ENCODE measurements around the gene RFX7.

Gene RFX7

DNA sequence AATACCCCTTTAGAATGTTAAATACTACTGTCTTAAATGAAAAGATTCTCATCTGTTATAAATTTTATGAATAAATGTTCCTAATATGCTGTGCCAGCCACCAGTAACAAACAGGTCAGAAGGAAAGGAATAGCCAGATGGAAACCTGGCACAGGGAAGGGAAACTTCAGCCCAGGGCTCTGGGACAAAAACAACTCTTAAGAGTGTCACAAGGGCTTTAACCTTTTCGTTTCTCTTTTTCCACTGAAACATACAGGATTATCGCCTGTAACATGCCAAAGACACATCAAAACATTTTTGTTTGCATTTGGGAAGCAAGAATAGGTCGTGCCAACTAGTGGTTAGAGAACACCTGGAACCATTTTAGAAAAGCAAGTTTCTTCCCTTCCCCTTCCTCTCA, 141.2 kb downstream of the RFX7 start:
- Histone ChIP-seq H3K23ac (ENCODE audit: low read depth, low read length, poor library complexity) (no peak overlapping the region), H3K36me3 (replicated peaks in 1 of 2; ENCODE audit: control insufficient read depth in 2 of 2, insufficient read depth in 2 of 2, low read length in 2 of 2) (peaks cover 4 to 87% of the 10 kb centered on the region in 2 donors), H2BK12ac (ENCODE audit: low read length) (no peak overlapping the region), H3K14ac (ENCODE audit: low read length) (no peak overlapping the region), H2BK15ac (ENCODE audit: low read length) (no peak overlapping the region), H2BK5ac (ENCODE audit: low read length) (no peak overlapping the region), H3K79me1 (ENCODE audit: low read depth, low read length) (no peaks in the 10 kb centered on the region), H4K8ac (ENCODE audit: low read depth, low read length) (no peak overlapping the region), H3K4ac (ENCODE audit: low read length) (no peak overlapping the region), H2AFZ (ENCODE audit: low read length) (no peak overlapping the region), H2BK120ac (ENCODE audit: low read depth, low read length) (no peak overlapping the region), H3K27me3 (ENCODE audit: control insufficient read depth in 3 of 3, insufficient read depth in 3 of 3, low read depth in 1 of 3, low read length in 3 of 3) (no peaks in the 10 kb centered on the region), H4K91ac (ENCODE audit: low read depth, low read length, poor library complexity) (no peak overlapping the region), H3K9me3 (replicated peaks in 1 of 2; ENCODE audit: control insufficient read depth in 2 of 2, insufficient read depth in 1 of 2, low read depth in 1 of 2, low read length in 2 of 2) (peaks cover 0 to 2% of the 10 kb centered on the region in 2 donors), H3K4me2 (ENCODE audit: insufficient read depth, low read length, poor library complexity, severe bottlenecking) (no peak overlapping the region), H3K27ac (replicated peaks; ENCODE audit: low read length) (no peak overlapping the region), H3K4me3 (ENCODE audit: low read length in 2 of 2) (no peak overlapping the region), H3K4me1 (ENCODE audit: control insufficient read depth in 2 of 2, insufficient read depth in 1 of 2, low read depth in 1 of 2, low read length in 2 of 2) (peaks cover 0 to 1% of the 10 kb centered on the region in 2 donors), H2AK5ac (ENCODE audit: low read depth, low read length) (no peak overlapping the region), H3K18ac (ENCODE audit: low read length) (no peak overlapping the region), H3K9ac (ENCODE audit: low read depth, low read length, poor library complexity) (no peak overlapping the region)
- no CpG with 5 or more reads among the region's 3 CpGs for WGBS, 2 donors (ENCODE audit: extremely low coverage in 2 of 2, insufficient read length in 2 of 2, insufficient replicate concordance in 1 of 2)
- DNase-seq (ENCODE audit: low spot score) = no peak

DNA sequence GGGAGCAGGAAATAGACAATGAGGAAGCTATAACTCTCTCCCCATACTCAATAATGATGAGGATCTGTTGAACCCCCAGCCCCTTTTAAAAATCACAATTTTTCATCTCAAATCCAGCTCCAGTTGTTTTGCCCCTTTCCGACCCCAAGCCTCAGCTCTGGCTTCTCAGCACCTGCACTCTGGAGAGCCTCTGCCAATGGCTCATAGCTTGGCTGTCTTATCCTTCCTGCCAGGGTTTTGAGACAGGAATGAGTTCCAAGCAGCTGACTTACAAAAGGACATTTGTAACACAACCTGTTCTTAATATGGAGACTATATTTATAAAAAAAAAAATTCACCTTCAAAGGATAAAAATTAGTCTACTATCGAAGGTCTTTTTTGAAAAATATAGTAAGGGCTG, 144.4 kb downstream of the RFX7 start:
- Histone ChIP-seq H2BK5ac (ENCODE audit: low read length) (no peak overlapping the region), H3K36me3 (replicated peaks in 1 of 2; ENCODE audit: control insufficient read depth in 2 of 2, insufficient read depth in 2 of 2, low read length in 2 of 2) (peaks cover 19 to 100% of the 10 kb centered on the region in 2 donors), H3K4me2 (ENCODE audit: insufficient read depth, low read length, poor library complexity, severe bottlenecking) (no peak overlapping the region), H3K9me3 (replicated peaks in 1 of 2; ENCODE audit: control insufficient read depth in 2 of 2, insufficient read depth in 1 of 2, low read depth in 1 of 2, low read length in 2 of 2) (no peaks in the 10 kb centered on the region), H3K23ac (ENCODE audit: low read depth, low read length, poor library complexity) (no peak overlapping the region), H3K18ac (ENCODE audit: low read length) (no peak overlapping the region), H2AK5ac (ENCODE audit: low read depth, low read length) (no peak overlapping the region), H4K91ac (ENCODE audit: low read depth, low read length, poor library complexity) (no peak overlapping the region), H3K4ac (ENCODE audit: low read length) (no peak overlapping the region), H2BK12ac (ENCODE audit: low read length) (no peak overlapping the region), H3K27me3 (ENCODE audit: control insufficient read depth in 3 of 3, insufficient read depth in 3 of 3, low read depth in 1 of 3, low read length in 3 of 3) (no peaks in the 10 kb centered on the region), H2BK15ac (ENCODE audit: low read length) (no peak overlapping the region), H3K27ac (replicated peaks; ENCODE audit: low read length) (no peak overlapping the region), H4K8ac (ENCODE audit: low read depth, low read length) (no peak overlapping the region), H3K4me3 (ENCODE audit: low read length in 2 of 2) (no peak overlapping the region), H3K4me1 (ENCODE audit: control insufficient read depth in 2 of 2, insufficient read depth in 1 of 2, low read depth in 1 of 2, low read length in 2 of 2) (no peaks in the 10 kb centered on the region), H2BK120ac (ENCODE audit: low read depth, low read length) (no peak overlapping the region), H3K9ac (ENCODE audit: low read depth, low read length, poor library complexity) (no peak overlapping the region), H2AFZ (ENCODE audit: low read length) (no peak overlapping the region), H3K79me1 (ENCODE audit: low read depth, low read length) (no peaks in the 10 kb centered on the region), H3K14ac (ENCODE audit: low read length) (no peak overlapping the region)
- no CpG with 5 or more reads among the region's 2 CpGs for WGBS, 2 donors (ENCODE audit: extremely low coverage in 2 of 2, insufficient read length in 2 of 2, insufficient replicate concordance in 1 of 2)
- DNase-seq (ENCODE audit: low spot score) = no peak

DNA sequence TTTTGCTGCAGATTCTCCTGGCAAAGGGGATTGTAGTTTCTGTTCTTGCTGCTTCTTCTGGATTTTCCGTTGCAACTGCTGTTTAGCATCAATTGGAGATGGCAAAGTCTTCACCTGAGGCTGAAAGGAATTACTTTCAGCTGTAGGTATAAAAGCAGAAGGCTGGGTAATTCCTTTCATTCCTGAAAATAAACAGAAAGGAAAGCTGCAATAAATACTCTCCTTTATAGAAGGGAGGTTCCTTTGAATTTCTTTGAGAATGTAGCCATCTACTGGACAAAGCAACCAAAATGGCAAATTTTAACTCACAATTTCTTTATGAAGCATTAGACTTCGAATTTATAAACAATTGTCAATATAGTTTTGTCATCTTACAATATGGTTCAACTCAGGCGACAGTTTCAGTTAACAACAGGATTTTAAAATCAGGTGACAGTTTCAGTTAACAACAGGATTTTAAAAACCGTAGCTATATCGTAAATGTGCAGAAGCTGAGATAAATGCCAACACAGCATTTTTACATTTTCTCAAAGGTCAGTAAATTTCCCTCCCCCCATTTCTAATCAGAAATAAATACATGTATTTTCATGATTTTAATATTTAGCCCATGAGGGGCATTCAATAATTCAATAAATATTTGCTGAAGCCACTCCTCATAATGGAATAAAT, 145.3 kb downstream of the RFX7 start:
- H3K4me2 ChIP-seq (ENCODE audit: insufficient read depth, low read length, poor library complexity, severe bottlenecking) = no peak overlapping the region
- no peak overlapping the region for H2BK5ac ChIP-seq (ENCODE audit: low read length)
- no peaks in the 10 kb centered on the region for H3K27me3 ChIP-seq (ENCODE audit: control insufficient read depth in 3 of 3, insufficient read depth in 3 of 3, low read depth in 1 of 3, low read length in 3 of 3)
- H3K4me3 ChIP-seq (ENCODE audit: low read length in 2 of 2) = no peak overlapping the region
- H3K14ac ChIP-seq (ENCODE audit: low read length) = no peak overlapping the region
- no peak overlapping the region for H3K18ac ChIP-seq (ENCODE audit: low read length)
- H2AK5ac ChIP-seq (ENCODE audit: low read depth, low read length) = no peak overlapping the region
- H2BK15ac ChIP-seq (ENCODE audit: low read length) = no peak overlapping the region
- no peak for DNase-seq (ENCODE audit: low spot score)
- H2BK12ac ChIP-seq (ENCODE audit: low read length) = no peak overlapping the region
- no peak overlapping the region for H4K8ac ChIP-seq (ENCODE audit: low read depth, low read length)
- no peak overlapping the region for H3K9ac ChIP-seq (ENCODE audit: low read depth, low read length, poor library complexity)
- no peaks in the 10 kb centered on the region for H3K79me1 ChIP-seq (ENCODE audit: low read depth, low read length)
- no peak overlapping the region for H2BK120ac ChIP-seq (ENCODE audit: low read depth, low read length)
- H3K4ac ChIP-seq (ENCODE audit: low read length) = no peak overlapping the region
- no peak overlapping the region for H3K23ac ChIP-seq (ENCODE audit: low read depth, low read length, poor library complexity)
- H4K91ac ChIP-seq (ENCODE audit: low read depth, low read length, poor library complexity) = no peak overlapping the region
- no peaks in the 10 kb centered on the region for H3K4me1 ChIP-seq (ENCODE audit: control insufficient read depth in 2 of 2, insufficient read depth in 1 of 2, low read depth in 1 of 2, low read length in 2 of 2)
- no peaks in the 10 kb centered on the region for H3K9me3 ChIP-seq (replicated peaks in 1 of 2; ENCODE audit: control insufficient read depth in 2 of 2, insufficient read depth in 1 of 2, low read depth in 1 of 2, low read length in 2 of 2)
- no peak overlapping the region for H2AFZ ChIP-seq (ENCODE audit: low read length)
- WGBS, 2 donors (ENCODE audit: extremely low coverage in 2 of 2, insufficient read length in 2 of 2, insufficient replicate concordance in 1 of 2) = no CpG with 5 or more reads among the region's 5 CpGs
- peaks cover 29 to 100% of the 10 kb centered on the region in 2 donors for H3K36me3 ChIP-seq (replicated peaks in 1 of 2; ENCODE audit: control insufficient read depth in 2 of 2, insufficient read depth in 2 of 2, low read length in 2 of 2)
- no peak overlapping the region for H3K27ac ChIP-seq (replicated peaks; ENCODE audit: low read length)

GRCh38 chr15:56095406-56095805, 148.3 kb downstream of the RFX7 start:
- WGBS, 2 donors (ENCODE audit: extremely low coverage in 2 of 2, insufficient read length in 2 of 2, insufficient replicate concordance in 1 of 2) = no CpG with 5 or more reads among the region's 1 CpG
- Histone ChIP-seq H3K27ac (replicated peaks; ENCODE audit: low read length) (no peak overlapping the region), H3K36me3 (replicated peaks in 1 of 2; ENCODE audit: control insufficient read depth in 2 of 2, insufficient read depth in 2 of 2, low read length in 2 of 2) (peaks cover 26 to 100% of the 10 kb centered on the region in 2 donors)

More at GRCh38 chr15:56095406-56095805, 148.3 kb downstream of the RFX7 start:
- no peak overlapping the region for H4K8ac ChIP-seq (ENCODE audit: low read depth, low read length)
- no peak overlapping the region for H3K4ac ChIP-seq (ENCODE audit: low read length)
- no peaks in the 10 kb centered on the region for H3K9me3 ChIP-seq (replicated peaks in 1 of 2; ENCODE audit: control insufficient read depth in 2 of 2, insufficient read depth in 1 of 2, low read depth in 1 of 2, low read length in 2 of 2)
- no peaks in the 10 kb centered on the region for H3K27me3 ChIP-seq (ENCODE audit: control insufficient read depth in 3 of 3, insufficient read depth in 3 of 3, low read depth in 1 of 3, low read length in 3 of 3)
- no peak overlapping the region for H2BK120ac ChIP-seq (ENCODE audit: low read depth, low read length)
- DNase-seq (ENCODE audit: low spot score) = no peak
- no peak overlapping the region for H3K9ac ChIP-seq (ENCODE audit: low read depth, low read length, poor library complexity)
- H2AK5ac ChIP-seq (ENCODE audit: low read depth, low read length) = no peak overlapping the region
- H3K4me2 ChIP-seq (ENCODE audit: insufficient read depth, low read length, poor library complexity, severe bottlenecking) = no peak overlapping the region
- H2AFZ ChIP-seq (ENCODE audit: low read length) = no peak overlapping the region
- no peak overlapping the region for H2BK12ac ChIP-seq (ENCODE audit: low read length)
- H3K4me1 ChIP-seq (ENCODE audit: control insufficient read depth in 2 of 2, insufficient read depth in 1 of 2, low read depth in 1 of 2, low read length in 2 of 2) = no peaks in the 10 kb centered on the region
- no peak overlapping the region for H3K18ac ChIP-seq (ENCODE audit: low read length)
- H2BK5ac ChIP-seq (ENCODE audit: low read length) = no peak overlapping the region
- no peak overlapping the region for H4K91ac ChIP-seq (ENCODE audit: low read depth, low read length, poor library complexity)
- no peak overlapping the region for H2BK15ac ChIP-seq (ENCODE audit: low read length)
- H3K23ac ChIP-seq (ENCODE audit: low read depth, low read length, poor library complexity) = no peak overlapping the region
- H3K14ac ChIP-seq (ENCODE audit: low read length) = no peak overlapping the region
- no peaks in the 10 kb centered on the region for H3K79me1 ChIP-seq (ENCODE audit: low read depth, low read length)
- H3K4me3 ChIP-seq (ENCODE audit: low read length in 2 of 2) = no peak overlapping the region
